Activated CD8-positive, alpha-beta memory T cell treated with anti-CD3 and anti-CD28 coated beads for 36 hours (primary cell): ENCODE measurements around the gene NDUFS6. TPM values are rescaled to one million over a fixed set of nuclear protein-coding genes. Genes with fewer than 3 reads are reported as not detected.
"Not testable (repeated sequence)": the region's sequence is repeated elsewhere in the genome, so short reads cannot be mapped to it uniquely, and the experiment has no call there.

ENCODE experiments used
- CTCF ChIA-PET: fragments of 350-600 bp; sonication (Branson Sonifier 250); formaldehyde crosslinking; loops from one replicate; lab custom pipeline; 2021; ENCODE audit warnings: antibody characterized with exemption; lab: Charles Lee
- POLR2A ChIA-PET: fragments of 350-600 bp; sonication (Branson Sonifier 250); formaldehyde crosslinking; loops from one replicate; lab custom pipeline; 2021; ENCODE audit warnings: antibody characterized with exemption; lab: Charles Lee
- total RNA-seq, 2 experiments: library from RNA; stranded (reverse); gene quantifications; one replicate each; pipeline ENCODE4 v1.2.3, GENCODE V29; 2021

The NDUFS6 gene
- total RNA-seq, 2 experiments from 2014 or later = 46.7 to 47.5 TPM

DNA sequence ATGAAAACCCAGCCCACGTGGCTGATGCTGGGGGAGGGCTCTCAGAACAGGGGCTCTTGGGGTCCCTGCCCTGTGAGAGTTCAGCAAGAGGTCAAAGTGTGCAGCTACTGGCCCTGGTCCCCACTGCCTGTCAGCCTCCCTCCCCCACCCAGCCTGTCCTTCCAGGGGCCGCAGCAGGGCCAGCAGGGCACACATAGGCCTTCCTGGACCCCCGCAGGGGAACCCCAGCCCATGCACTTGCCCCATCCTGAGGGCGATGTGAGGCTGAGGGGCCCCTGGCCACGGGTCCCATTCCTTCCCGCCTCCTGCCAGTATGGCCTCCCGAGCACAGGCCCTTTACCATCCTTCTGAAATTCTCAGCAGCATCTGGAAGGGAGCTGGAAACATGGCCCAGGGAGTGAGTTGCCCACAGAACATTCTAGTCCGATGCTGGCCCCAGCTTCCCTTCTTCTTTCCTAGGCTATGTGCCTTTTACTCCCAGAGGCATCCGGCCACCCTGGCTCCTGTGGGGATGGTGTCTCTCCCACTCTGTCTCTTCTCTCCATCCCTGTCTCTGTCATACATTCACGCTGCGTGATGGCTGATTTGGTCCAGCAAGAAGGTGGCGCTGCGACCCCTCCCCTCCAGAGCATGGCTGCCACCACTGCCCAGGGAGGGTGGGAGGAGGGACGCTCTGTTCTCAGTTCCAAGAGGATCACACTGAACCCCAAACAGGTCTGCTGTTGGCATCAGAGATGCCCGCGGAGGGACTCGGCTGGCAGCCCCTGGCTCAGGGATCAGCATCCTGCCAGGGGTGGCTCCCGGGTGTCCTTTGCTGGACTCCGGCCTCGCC is 21.2 kb upstream of the NDUFS6 start:
- ChIA-PET POLR2A (no interaction called here), CTCF (no interaction called here)

DNA sequence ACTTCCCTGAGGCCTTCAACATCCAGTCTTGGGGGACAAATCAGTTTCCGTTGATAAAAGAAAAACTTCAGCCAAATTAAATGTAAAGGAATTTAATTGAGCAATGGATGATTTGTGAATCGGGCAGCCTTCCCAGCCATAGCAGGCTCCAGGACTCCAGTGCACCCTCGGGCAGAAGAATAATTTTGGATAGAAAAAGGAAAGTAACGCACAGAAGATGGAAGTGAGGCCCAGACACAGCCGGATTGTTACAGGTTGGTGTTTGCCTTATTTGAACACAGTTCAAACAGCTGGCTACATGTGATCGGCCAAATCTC is 20.6 kb upstream of the NDUFS6 start:
- ChIA-PET POLR2A (no interaction called here), CTCF (no interaction called here)

DNA sequence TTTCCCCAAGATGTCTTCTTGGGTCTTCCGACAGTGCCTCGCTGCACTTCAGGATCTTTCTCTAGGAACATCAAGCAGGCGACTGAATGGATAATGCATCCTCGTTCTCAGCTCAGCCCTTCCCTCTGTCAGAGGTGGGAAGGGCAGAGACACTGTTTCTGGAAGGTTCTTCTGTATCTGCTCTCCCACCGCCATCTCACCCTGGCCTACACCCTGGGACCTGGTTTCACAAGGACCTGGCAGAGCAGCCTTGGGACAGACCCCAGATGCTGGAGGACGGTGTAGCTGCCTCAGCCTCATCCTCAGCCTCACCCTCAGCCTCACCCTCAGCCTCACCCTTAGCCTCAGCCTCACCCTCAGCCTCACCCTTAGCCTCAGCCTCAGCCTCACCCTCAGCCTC is 20.1 kb upstream of the NDUFS6 start:
- POLR2A ChIA-PET = no interaction called here

DNA sequence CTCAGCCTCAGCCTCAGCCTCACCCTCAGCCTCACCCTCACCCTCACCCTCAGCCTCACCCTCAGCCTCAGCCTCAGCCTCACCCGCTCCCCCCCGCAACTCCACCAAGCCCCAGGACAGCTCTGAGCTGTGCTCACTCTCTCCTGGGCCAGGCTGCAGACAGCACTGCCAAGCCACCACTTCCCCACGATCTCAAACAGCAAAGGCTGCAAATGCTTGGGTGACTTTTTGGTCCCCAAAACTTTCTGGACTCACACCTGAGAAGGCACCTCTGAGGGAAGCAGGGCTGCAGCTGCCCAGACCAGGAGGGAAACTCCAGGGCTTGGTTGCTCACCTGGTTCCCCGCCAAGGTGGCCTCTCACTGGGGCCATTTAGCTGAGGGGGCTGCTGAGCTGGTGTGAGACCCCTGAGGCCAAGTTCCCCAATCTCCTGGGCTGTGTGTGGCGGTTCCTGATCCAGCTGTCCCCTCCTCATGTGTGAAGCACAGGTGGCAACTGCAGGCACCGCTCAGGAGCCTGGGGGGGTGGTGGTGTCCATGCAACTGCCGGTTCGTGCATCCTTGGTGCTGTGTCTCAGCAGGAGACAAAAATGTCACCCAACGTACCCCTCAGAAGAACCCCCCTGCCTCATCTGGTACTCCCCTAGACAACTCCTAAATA is 19.4 kb upstream of the NDUFS6 start:
- POLR2A ChIA-PET = no interaction called here

More for the DNA sequence above, 20.1 kb upstream of the NDUFS6 start:
- CTCF ChIA-PET = no interaction called here

DNA sequence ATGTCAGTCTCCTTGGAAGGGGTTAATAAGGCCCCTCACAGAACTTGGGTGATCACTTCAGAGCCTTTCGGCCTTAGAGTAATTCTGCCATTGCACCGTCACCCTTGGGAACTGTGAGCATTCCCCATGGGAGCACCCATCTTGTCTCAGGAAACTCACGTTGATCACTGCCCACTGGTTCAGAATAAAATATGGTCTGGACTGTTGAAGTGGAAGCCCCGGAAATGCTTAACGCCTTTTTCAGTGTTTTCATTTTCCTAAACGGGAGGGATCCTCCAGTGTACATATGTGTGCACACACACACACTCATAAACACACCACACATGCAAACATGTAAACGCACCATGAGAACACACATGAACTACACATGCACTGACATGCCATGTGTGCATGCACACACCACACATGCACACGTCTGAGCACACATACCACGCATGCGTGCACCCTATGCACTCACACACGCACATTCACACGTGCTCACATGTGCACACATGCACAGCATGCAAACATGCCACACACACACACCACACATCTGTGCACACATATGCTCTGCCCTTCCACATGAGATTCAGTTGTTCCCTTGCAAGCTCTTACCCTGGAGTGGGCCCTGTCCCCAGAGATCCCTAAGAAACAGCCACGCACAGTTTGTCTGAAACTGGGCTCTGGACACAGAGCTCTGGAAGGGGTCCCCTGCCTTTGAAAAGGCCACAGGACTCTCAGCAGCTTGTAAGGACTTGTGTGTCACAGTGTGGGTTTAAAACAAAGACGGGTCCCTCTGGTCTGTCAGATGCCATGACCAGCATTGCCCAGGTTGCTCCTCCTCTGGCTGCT is 18.6 kb upstream of the NDUFS6 start:
- CTCF ChIA-PET = no interaction called here

More for the DNA sequence above, 19.4 kb upstream of the NDUFS6 start:
- CTCF ChIA-PET = no interaction called here

DNA sequence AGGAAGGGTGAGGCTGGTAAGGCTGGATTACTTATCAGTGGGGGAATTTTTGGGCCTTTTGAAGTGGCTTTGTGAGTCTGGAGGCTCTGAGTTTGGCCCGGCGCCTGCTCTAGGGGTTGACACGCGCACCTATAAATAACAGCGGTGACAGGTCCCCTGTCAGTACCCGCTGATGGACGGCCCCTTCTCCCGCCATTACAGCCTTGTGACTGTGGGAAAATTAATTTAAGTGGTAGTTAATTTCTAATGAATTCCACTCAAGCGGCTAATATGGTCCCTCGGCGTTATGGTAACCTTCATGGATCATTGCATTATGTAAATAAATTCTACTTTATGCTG is 18.0 kb upstream of the NDUFS6 start:
- CTCF ChIA-PET = no interaction called here
- POLR2A ChIA-PET = no interaction called here

More for the DNA sequence above, 18.6 kb upstream of the NDUFS6 start:
- POLR2A ChIA-PET = no interaction called here

DNA sequence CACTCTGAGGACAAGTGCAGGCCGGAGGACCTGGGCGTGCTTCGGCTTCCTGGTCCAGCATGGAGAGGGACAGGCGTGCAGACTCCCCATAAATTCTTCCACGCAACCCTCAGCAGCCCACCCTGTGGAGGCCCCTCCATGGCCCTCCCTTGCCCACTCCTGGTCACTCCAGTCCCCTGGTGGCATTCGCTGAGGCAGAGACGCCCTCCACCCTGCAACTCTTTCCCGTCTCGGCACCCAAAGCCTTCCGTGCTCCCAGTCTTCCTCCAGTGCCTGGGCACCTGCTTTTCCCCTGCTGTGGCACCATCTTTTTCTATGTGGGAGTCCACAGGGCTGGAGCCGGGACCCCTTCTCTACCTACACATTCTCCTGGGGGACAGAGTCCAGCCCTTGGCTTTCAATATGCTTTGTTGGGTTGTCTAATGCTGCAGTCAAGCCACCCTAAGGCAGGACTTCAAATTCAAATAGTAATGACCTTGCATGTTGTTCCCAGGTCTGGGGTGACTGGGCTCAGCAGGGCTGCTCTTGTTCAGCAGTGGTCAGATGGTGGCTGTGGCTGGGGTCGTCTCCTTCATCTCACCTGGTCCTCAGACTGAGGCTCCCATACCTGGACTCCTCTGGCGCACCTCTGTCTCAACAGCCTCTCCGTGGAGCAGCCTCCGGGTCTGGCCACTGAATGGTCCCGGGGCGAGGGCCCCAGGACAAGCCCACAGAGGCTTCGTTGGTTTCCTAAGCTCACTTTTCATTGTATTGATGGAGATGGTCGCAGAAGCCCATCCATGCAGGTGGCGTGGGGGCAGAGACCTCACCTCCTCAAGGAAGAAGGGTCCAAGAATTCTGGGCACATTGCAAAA is 16.8 kb upstream of the NDUFS6 start:
- POLR2A ChIA-PET = no interaction called here

DNA sequence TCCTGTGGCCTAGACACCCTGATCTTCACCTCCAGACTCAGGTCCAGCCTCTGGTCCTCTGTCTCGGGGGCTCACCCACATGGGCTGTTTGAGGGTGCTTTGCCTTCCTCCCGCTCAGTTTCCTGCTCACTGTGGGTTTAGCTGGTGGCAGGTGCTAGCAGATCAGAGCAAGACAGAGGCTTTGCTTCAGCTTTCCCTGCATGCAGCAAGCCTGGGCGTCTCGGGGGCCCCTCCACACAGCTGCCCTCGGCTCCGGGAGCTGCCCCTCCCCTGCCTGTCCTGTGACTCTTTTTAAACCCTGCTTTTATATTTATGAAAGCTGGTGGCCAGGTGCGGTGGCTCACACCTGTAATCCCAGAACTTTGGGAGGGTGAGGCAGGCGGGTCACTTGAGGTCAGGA is 16.1 kb upstream of the NDUFS6 start:
- ChIA-PET CTCF (no interaction called here), POLR2A (no interaction called here)

More for the DNA sequence above, 16.8 kb upstream of the NDUFS6 start:
- CTCF ChIA-PET = no interaction called here

DNA sequence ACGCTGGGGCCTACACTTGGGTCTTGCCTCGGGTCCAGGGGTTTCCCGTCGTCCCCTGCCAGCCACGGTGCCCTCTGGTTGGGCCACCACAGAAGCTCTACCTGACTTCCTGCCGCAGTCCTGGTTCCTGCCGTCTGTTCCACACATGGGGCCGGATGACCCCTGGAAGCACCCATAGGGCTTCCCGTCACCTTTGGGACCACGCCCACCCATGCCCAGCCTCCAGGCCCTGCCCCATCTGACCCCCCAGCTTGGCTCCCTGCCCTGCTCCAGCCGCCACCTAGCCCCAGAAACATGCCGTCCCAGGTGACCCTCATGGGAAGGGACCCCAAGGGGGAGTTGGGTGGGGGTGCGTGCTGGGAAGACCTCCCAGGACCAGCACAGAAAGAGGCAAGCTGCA is 15.2 kb upstream of the NDUFS6 start:
- CTCF ChIA-PET = no interaction called here
- POLR2A ChIA-PET = no interaction called here

DNA sequence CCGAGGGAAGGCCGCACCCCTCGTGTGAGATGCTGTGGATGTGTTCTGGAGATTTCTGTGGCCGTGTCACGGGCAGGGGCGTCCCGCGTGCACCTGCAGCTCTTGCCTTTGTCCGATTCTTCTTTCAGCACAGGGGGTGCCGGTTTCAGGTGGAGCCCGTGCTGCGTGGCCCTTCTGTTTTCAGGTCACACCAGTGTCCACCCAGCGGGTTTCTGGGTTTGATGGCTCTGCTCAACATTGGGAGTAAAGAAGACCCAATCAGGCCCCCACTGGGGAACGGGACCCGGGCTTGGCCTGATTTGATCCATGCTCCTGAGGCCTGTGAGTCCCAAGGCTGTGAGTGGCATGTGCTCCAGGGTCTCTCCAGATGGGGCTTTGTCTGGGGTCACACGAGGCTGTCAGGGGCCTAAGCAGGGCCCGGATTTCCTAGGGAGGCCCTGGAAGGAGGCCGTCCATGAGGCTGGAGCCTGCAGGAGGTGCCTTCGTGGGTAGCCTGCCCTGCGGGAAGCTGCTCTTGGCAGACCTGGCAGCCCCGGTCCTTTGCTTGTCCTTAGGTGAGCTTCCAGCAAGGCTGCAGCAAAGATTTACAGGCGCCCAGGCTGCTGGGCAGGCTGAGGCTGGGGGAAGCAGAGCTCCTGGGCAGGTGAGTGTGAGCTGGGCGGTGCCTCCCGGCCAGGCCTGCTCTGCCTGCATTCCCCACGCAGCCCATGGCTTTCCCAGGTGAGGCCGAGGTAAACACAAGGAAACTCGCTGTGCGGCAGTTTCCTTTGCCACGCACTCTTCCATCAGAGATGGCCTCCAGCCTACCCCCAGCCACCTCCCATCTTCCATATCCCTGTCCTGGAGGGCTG is 14.4 kb upstream of the NDUFS6 start:
- POLR2A ChIA-PET = interaction anchor here (0.7 kb wide), 1 partner anchor 153 kb away, joined by 3 read pairs; no protein-coding TSS in a partner anchor
- CTCF ChIA-PET = no interaction called here

DNA sequence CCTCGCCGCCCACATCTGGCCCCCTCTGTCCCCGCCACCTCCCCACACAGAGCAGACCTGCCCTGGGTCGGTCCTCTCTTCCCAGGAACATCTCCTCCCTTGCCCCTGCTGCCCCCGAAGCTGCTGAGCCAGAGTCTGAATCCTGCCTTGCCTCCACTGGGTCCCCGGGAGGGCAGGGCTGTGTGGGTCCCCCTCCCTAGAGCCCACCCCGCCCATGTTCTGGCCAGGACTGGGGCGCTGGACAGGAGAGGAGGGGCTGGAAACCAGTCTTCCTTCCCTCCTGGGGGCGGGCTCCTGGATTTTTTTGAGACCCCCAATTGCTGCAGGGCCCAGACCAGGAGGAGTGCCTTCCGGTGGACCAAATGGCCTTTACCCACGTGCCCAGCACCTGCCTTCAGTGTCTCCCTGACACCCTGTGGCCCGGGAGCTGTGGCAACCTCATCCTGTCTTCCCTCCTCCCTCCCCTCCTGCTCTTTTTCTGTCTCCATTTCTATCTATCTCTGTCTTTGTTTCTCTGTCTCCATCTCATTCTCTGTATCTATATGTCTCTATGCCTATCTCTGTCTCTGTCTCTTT is 13.6 kb upstream of the NDUFS6 start:
- POLR2A ChIA-PET = interaction anchor here (0.7 kb wide), 1 partner anchor 153 kb away, joined by 3 read pairs; no protein-coding TSS in a partner anchor
- CTCF ChIA-PET = no interaction called here

DNA sequence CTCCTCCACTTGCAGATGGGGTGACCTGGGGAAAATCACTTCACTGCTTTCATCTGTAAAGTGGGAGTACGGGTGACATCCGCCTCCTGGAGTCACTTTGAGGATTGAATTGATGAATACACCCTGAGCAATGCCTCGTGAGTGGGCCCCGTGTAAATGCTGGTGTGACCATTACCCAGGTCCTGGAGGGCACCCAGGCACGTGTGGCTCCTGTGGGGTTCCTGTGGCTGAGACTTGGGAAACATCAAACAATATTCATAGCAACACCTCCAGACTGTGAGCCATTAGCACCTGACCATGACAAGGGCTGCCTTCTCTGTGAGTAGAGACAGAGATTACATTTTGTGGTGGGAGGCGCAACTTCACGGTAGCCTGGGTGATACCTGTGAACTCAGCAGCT is 13.0 kb upstream of the NDUFS6 start:
- ChIA-PET CTCF (no interaction called here), POLR2A (interaction anchor here (0.6 kb wide), 1 partner anchor 114 kb away, joined by 3 read pairs; no protein-coding TSS in a partner anchor)

DNA sequence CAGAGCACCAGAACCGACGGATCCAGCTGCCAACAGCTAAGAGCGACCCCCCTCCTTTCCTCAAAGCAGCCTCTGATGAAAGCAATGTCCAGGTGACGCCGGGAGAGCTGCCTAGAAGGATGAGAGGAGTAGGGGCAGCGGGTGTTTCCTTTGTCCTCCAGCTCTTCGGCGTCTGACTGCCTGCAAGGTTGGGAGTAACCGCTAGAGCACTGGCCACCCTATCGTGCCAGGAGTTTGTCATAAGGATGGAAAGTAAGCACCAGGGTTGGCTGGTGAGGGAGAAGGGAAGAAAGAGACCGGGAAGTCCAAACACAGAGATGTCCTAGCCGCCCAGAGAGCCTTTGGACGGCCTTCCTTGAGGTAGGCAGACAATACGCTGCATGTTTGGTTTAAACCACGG is 12.4 kb upstream of the NDUFS6 start:
- CTCF ChIA-PET = no interaction called here
- POLR2A ChIA-PET = no interaction called here

DNA sequence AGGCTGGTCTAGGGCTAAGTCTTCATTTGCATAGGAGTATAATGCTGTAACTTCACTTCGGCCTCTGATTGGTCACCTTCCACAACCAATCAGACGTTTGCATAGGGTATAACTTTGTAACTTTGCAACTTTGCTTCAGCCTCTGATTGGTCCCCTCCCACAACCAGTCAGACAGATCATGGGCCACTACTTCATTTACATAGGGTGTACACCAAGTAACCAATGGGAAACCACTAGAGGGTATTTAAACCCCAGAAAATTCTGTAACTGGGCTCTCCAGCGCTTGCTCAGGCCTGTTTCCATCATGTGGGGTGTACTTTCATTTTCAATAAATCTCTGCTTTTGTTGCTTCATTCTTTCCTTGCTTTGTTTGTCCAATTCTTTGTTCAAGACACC is 11.8 kb upstream of the NDUFS6 start:
- CTCF ChIA-PET = not testable (repeated sequence)

DNA sequence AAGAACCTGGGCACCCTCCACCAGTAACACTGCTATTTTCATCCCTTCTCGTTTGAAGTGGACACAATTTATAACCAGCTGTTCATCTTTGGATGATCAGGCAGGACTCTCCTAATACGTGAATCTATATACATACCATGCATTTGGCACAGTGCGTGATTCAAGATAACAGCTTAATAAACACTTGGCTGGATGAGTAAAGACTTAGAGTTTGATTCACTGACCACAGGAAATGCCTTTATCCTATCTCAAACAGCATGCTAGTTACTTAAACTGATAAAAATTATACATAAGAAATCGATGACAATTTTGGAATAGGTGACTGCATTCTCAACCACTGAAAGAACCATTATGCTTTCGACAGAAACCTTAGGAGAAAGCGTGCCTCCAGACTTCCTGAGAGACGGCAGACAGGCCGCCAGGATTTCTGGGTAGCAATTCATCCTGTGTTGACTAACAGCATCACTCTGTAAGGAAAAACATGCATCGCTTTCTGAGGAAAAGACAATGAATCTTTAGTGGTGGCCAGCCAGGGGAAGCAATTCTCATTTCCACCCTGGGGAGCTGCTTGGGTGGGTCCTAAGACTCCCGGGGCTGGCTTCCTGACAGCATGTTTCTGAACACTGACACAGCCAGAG is 11.3 kb upstream of the NDUFS6 start:
- CTCF ChIA-PET = no interaction called here
- POLR2A ChIA-PET = interaction anchor here (1.3 kb wide), 1 partner anchor 9 kb away, joined by 3 read pairs; no protein-coding TSS in a partner anchor

More for the DNA sequence above, 11.8 kb upstream of the NDUFS6 start:
- POLR2A ChIA-PET = interaction anchor here (1.3 kb wide), 1 partner anchor 10 kb away, joined by 3 read pairs; no protein-coding TSS in a partner anchor

DNA sequence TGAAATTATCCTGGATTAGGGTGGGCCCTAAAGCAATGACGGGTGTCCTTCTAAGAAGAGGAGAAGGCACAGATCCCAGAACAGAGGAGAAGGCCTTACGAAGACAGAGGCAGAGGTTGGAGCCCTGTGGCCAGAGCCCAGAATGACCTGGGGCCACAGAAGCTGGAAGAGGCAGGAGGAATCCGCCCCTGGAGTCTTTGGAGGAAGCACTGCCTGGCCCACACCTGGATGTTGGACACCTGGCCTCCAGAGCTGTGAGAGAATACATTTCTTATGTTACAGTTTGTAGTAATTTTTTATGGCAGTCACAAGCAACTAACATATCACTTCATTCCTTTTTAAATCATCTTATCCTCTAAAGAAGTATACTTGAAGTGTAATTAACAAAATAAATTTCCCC is 10.0 kb upstream of the NDUFS6 start:
- POLR2A ChIA-PET = no interaction called here
- CTCF ChIA-PET = interaction anchor here (0.6 kb wide), 1 partner anchor 270 kb away, joined by 3 read pairs; no protein-coding TSS in a partner anchor

DNA sequence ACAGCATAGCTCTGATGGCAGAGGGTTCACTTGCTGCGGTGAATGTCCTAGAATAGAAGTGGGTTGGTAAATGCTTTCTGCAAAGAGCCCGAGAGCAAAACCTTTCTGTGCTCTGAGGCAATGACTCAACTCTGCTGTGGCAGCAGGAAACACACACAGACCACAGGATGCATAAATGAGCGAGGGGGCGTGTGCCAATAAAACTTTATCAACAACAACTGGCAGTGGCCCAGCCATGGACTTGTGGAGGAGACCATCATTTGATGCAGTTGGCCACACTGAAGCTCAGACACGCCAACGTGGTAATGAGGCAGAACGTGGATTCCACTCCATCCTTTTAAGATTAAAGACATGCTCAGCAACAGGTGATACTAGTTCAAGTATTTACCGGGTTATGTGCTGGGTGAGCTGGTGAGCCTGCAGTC is 8.4 kb upstream of the NDUFS6 start:
- ChIA-PET POLR2A (interaction anchor here (1.3 kb wide), 1 partner anchor 8 kb away, joined by 7 read pairs; the partner anchor contains the start of gene NDUFS6), CTCF (interaction anchor here (0.7 kb wide), 1 partner anchor 10 kb away, joined by 3 read pairs; no protein-coding TSS in a partner anchor)
